Caki2 (cell line): ENCODE results near the gene WFDC10A. TPM values are rescaled to one million over a fixed set of nuclear protein-coding genes. Genes with fewer than 3 reads are reported as not detected.
"Not testable (repeated sequence)": the region's sequence is repeated elsewhere in the genome, so short reads cannot be mapped to it uniquely, and the experiment has no call there.

Source experiments
- DNase-seq: peaks from one replicate; pipeline ENCODE4 v3.0.0-alpha.2; 2015; ENCODE audit warnings: low read depth
- in situ Hi-C: cut with HindIII; loops from 2 replicates; pipeline ENCODE4 v1.10.0; 2016; ENCODE audit warnings: low sequenced_read_pairs, low pct_unique_long_range_greater_than_20kb, mixed read lengths
- total RNA-seq: library from RNA; depleted of rRNA; stranded (reverse); fragments of >200 nt; shearing (Covaris generic); gene quantifications from 2 replicates; pipeline ENCODE4 v1.2.3, GENCODE V29; 2014; ENCODE audit warnings: low replicate concordance; rRNA removed

WFDC10A gene
- total RNA-seq, 1 experiment from 2014 or later: not detected

- DNase-seq, in situ Hi-C loops: not testable (repeated sequence)
Measured at GRCh38 chr20:45641076-45641475, 11.5 kb downstream of the WFDC10A start.

- in situ Hi-C loops, DNase-seq: not testable (repeated sequence)
Measured at GRCh38 chr20:45645869-45646268, 16.3 kb downstream of the WFDC10A start.

GRCh38 chr20:45646875-45647274, 17.3 kb downstream of the WFDC10A start:
- in situ Hi-C loops: no loop called here
- DNase-seq: no peak

- no peak for DNase-seq
- in situ Hi-C loops: no loop called here
Measured at GRCh38 chr20:45647441-45648050, 18.0 kb downstream of the WFDC10A start.

- in situ Hi-C loops: no loop called here
Measured at GRCh38 chr20:45649312-45649863, 19.8 kb downstream of the WFDC10A start.

GRCh38 chr20:45651726-45652125, 22.2 kb downstream of the WFDC10A start:
- DNase-seq, in situ Hi-C loops: not testable (repeated sequence)

More at GRCh38 chr20:45649312-45649863, 19.8 kb downstream of the WFDC10A start:
- no peak for DNase-seq

- in situ Hi-C loops, DNase-seq: not testable (repeated sequence)
Measured at GRCh38 chr20:45657038-45657437, 27.5 kb downstream of the WFDC10A start.

- no peak for DNase-seq
- in situ Hi-C loops: no loop called here
Measured at GRCh38 chr20:45670139-45670538, 40.6 kb downstream of the WFDC10A start, which contains the start of gene WFDC11. Gene WFDC11 (minus strand): TSS chr20:45670239. CDS start chr20:45650600, 19,639 bp downstream.

GRCh38 chr20:45672765-45673164, 43.2 kb downstream of the WFDC10A start:
- in situ Hi-C loops: no loop called here
- DNase-seq: no peak

- no peak for DNase-seq
- in situ Hi-C loops: no loop called here
Measured at GRCh38 chr20:45679650-45680049, 50.1 kb downstream of the WFDC10A start.

Other genes with a start within 250 kb of the WFDC10A start
- 2.5 and 21.5 TPM in 2 replicates for gene DBNDD2, start 221.4 kb upstream of the WFDC10A start, total RNA-seq
- 66.4 and 89.4 TPM in 2 replicates for gene PIGT, start 213.6 kb upstream of the WFDC10A start, total RNA-seq
- gene WFDC2, start 160.0 kb upstream of the WFDC10A start, total RNA-seq: not detected in 2 replicates
- not detected in 2 replicates for gene SPINT3, start 114.1 kb upstream of the WFDC10A start, total RNA-seq
- not detected in 2 replicates for gene WFDC6, start 90.3 kb upstream of the WFDC10A start, total RNA-seq
- not detected in 2 replicates for gene EPPIN, start 82.3 kb upstream of the WFDC10A start, total RNA-seq
- gene WFDC8, start 50.5 kb upstream of the WFDC10A start, total RNA-seq: not detected in 2 replicates
- gene WFDC9, start 1.5 kb downstream of the WFDC10A start, total RNA-seq: not detected in 2 replicates
- gene WFDC11, start 40.5 kb downstream of the WFDC10A start, total RNA-seq: not detected in 2 replicates
- not detected in 2 replicates for gene WFDC13, start 72.3 kb downstream of the WFDC10A start, total RNA-seq
- not detected in 2 replicates for gene WFDC10B, start 75.3 kb downstream of the WFDC10A start, total RNA-seq
- gene SPINT4, start 92.6 kb downstream of the WFDC10A start, total RNA-seq: not detected in 2 replicates
- gene WFDC3, start 162.1 kb downstream of the WFDC10A start, total RNA-seq: not detected in 2 replicates
- 74.3 and 111 TPM in 2 replicates for gene DNTTIP1, start 162.2 kb downstream of the WFDC10A start, total RNA-seq
- 112 and 164 TPM in 2 replicates for gene UBE2C, start 182.9 kb downstream of the WFDC10A start, total RNA-seq
- not detected in 2 replicates for gene TNNC2, start 197.6 kb downstream of the WFDC10A start, total RNA-seq
- 72.8 and 87.6 TPM in 2 replicates for gene SNX21, start 204.1 kb downstream of the WFDC10A start, total RNA-seq
- gene ACOT8, start 227.7 kb downstream of the WFDC10A start, total RNA-seq: 43.3 and 48.7 TPM in 2 replicates
- gene ZSWIM3, start 227.9 kb downstream of the WFDC10A start, total RNA-seq: 4.3 and 5.8 TPM in 2 replicates